ENCODE data around the gene FAM163A. TPM values are rescaled to one million over a fixed set of nuclear protein-coding genes. Genes with fewer than 3 reads are reported as not detected.

FAM163A gene
- total and polyA plus RNA-seq, 2 donors (not counting 1 experiment from before 2014, with no cell fraction given) = not detected

DNA sequence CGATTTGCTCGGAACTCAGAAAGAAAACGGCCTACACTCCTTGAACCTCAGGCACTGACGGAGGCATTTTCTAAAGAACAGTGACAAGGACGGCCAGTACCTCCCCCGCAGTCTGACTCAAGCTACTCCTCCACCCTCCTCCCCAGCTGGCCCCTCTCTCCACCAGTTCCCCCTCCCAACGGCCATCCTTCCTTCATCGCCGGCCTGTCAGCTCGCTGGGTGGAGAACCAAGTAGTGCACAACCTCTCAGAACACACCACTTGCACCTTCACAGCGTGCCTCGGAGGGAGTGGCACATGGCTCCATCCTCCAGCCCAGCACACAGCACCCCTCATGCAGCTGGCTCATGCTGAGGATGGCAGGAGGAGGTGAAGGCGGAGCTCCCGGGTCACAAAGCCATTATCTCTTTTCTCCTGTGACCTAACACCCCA, 75.7 kb downstream of the FAM163A start:
- TF ChIP-seq EZH2 (IDR thresholded peaks at IDR 0.05; ENCODE audit: low read length, missing control alignments) = no peak
- TF ChIP-seq, protein P1, sequence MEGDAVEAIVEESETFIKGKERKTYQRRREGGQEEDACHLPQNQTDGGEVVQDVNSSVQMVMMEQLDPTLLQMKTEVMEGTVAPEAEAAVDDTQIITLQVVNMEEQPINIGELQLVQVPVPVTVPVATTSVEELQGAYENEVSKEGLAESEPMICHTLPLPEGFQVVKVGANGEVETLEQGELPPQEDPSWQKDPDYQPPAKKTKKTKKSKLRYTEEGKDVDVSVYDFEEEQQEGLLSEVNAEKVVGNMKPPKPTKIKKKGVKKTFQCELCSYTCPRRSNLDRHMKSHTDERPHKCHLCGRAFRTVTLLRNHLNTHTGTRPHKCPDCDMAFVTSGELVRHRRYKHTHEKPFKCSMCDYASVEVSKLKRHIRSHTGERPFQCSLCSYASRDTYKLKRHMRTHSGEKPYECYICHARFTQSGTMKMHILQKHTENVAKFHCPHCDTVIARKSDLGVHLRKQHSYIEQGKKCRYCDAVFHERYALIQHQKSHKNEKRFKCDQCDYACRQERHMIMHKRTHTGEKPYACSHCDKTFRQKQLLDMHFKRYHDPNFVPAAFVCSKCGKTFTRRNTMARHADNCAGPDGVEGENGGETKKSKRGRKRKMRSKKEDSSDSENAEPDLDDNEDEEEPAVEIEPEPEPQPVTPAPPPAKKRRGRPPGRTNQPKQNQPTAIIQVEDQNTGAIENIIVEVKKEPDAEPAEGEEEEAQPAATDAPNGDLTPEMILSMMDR (conservative IDR thresholded peaks at IDR 0.05 in 1 of 2, IDR thresholded peaks at IDR 0.05 in 1 of 2; ENCODE audit: low read depth in 1 of 2, low read length in 2 of 2) = no peak
- Histone ChIP-seq H4K20me1 (ENCODE audit: control insufficient read depth, extremely low read depth, insufficient read depth, low read length) (no peaks in the 10 kb centered on the region), H3K36me3 (ENCODE audit: control insufficient read depth, insufficient read depth, low read length) (no peaks in the 10 kb centered on the region), H3K79me2 (ENCODE audit: control insufficient read depth, insufficient read depth, low read length) (no peaks in the 10 kb centered on the region), H3K4me1 (ENCODE audit: control insufficient read depth, extremely low read depth, insufficient read depth, low read length) (peaks cover 18% of the 10 kb centered on the region), H3K27me3 (ENCODE audit: control insufficient read depth, insufficient read depth, low read length) (no peaks in the 10 kb centered on the region), H3K9me3 (ENCODE audit: control insufficient read depth, insufficient read depth, low read depth, low read length) (no peaks in the 10 kb centered on the region), H2AFZ (ENCODE audit: low read length) (no peak overlapping the region), H3K27ac (ENCODE audit: insufficient read depth, low read length) (no peak overlapping the region), H3K4me2 (ENCODE audit: extremely low read depth, insufficient read depth, low read length) (no peak overlapping the region), H3K9ac (ENCODE audit: insufficient read depth, low read length) (no peak overlapping the region), H3K4me3 (replicated peaks in 1 of 4; ENCODE audit: control extremely low read depth in 1 of 4, insufficient read depth in 1 of 4, low read depth in 3 of 4, low read length in 4 of 4) (no peak overlapping the region)
- DNase-seq (ENCODE audit: low read depth in 2 of 2) = peak in 1 of 2 donors; percentile 10

DNA sequence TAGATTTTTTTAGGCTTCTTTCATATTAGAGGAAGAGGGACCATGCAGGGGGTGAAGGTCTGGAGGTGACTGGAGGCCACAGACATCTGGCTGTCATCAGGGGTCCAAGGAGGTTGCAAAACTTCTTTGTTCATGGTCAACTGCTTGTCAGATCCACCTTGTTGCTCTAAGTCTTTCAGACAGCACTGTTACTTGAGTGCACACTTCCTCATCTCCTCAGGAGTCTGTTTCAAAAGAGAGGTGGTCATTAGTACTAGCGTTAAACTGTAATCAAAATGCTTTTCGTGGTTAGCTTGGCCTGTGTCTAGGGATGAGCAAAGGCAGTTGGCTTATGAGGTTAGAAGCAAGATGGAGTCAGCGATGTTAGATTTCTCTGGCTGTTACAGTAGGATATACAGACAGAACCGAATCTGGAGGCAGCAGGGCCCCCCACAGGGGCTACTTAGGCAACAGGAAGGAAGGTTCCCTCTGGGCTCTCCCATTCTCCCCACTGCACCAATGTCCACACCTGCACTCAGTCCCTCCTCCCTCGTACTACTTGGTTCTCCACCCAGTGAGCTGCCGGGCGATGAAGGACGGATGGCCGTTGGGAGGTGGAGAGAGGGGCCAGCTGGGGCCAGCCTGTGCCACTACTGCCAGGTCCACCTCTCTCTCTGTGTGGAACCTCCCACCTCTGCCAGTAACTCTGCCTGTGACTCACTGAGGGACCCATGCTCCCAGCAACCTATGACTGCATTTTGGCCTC, 77.3 kb downstream of the FAM163A start:
- H3K9me3 ChIP-seq (ENCODE audit: control insufficient read depth, insufficient read depth, low read depth, low read length) = no peaks in the 10 kb centered on the region
- no peak overlapping the region for H3K9ac ChIP-seq (ENCODE audit: insufficient read depth, low read length)
- H3K4me3 ChIP-seq (replicated peaks in 1 of 4; ENCODE audit: control extremely low read depth in 1 of 4, insufficient read depth in 1 of 4, low read depth in 3 of 4, low read length in 4 of 4) = no peak overlapping the region
- peaks cover 15% of the 10 kb centered on the region for H3K4me1 ChIP-seq (ENCODE audit: control insufficient read depth, extremely low read depth, insufficient read depth, low read length)
- no peaks in the 10 kb centered on the region for H4K20me1 ChIP-seq (ENCODE audit: control insufficient read depth, extremely low read depth, insufficient read depth, low read length)
- no peaks in the 10 kb centered on the region for H3K27me3 ChIP-seq (ENCODE audit: control insufficient read depth, insufficient read depth, low read length)
- no peak overlapping the region for H3K27ac ChIP-seq (ENCODE audit: insufficient read depth, low read length)
- TF ChIP-seq, protein P1 (conservative IDR thresholded peaks at IDR 0.05 in 1 of 2, IDR thresholded peaks at IDR 0.05 in 1 of 2; ENCODE audit: low read depth in 1 of 2, low read length in 2 of 2) = no peak
- TF ChIP-seq EZH2 (IDR thresholded peaks at IDR 0.05; ENCODE audit: low read length, missing control alignments) = no peak
- H2AFZ ChIP-seq (ENCODE audit: low read length) = no peak overlapping the region
- no peak for DNase-seq (ENCODE audit: low read depth in 2 of 2)
- no peaks in the 10 kb centered on the region for H3K36me3 ChIP-seq (ENCODE audit: control insufficient read depth, insufficient read depth, low read length)
- no peak overlapping the region for H3K4me2 ChIP-seq (ENCODE audit: extremely low read depth, insufficient read depth, low read length)
- no peaks in the 10 kb centered on the region for H3K79me2 ChIP-seq (ENCODE audit: control insufficient read depth, insufficient read depth, low read length)

DNA sequence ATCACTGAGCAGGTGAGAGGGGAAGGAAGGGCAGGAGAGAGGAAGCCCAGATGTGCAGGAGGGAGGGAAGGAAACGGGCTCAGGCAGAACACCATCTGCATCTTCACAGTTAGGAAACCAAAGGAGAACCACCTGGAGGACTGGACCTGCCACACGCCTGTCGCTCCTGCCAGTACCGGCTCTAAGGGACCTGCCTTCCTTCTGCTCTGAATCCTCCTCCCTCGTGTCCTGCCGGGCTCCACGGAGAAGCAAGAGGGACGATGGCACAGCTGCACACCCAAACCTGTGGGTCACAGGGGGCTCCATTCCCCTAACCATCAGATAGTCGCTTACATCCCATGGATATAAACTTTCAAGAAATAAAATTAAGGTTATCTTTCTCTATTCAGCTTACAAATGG, 78.4 kb downstream of the FAM163A start:
- no peak for TF ChIP-seq EZH2 (IDR thresholded peaks at IDR 0.05; ENCODE audit: low read length, missing control alignments)
- peaks cover 12% of the 10 kb centered on the region for H3K4me1 ChIP-seq (ENCODE audit: control insufficient read depth, extremely low read depth, insufficient read depth, low read length)
- no peak overlapping the region for H3K4me2 ChIP-seq (ENCODE audit: extremely low read depth, insufficient read depth, low read length)
- H3K4me3 ChIP-seq (replicated peaks in 1 of 4; ENCODE audit: control extremely low read depth in 1 of 4, insufficient read depth in 1 of 4, low read depth in 3 of 4, low read length in 4 of 4) = no peak overlapping the region
- H3K79me2 ChIP-seq (ENCODE audit: control insufficient read depth, insufficient read depth, low read length) = no peaks in the 10 kb centered on the region
- DNase-seq (ENCODE audit: low read depth in 2 of 2) = no peak
- H3K9me3 ChIP-seq (ENCODE audit: control insufficient read depth, insufficient read depth, low read depth, low read length) = no peaks in the 10 kb centered on the region
- no peaks in the 10 kb centered on the region for H3K36me3 ChIP-seq (ENCODE audit: control insufficient read depth, insufficient read depth, low read length)
- H3K27ac ChIP-seq (ENCODE audit: insufficient read depth, low read length) = no peak overlapping the region
- no peak overlapping the region for H2AFZ ChIP-seq (ENCODE audit: low read length)
- H3K9ac ChIP-seq (ENCODE audit: insufficient read depth, low read length) = no peak overlapping the region
- no peaks in the 10 kb centered on the region for H3K27me3 ChIP-seq (ENCODE audit: control insufficient read depth, insufficient read depth, low read length)
- no peaks in the 10 kb centered on the region for H4K20me1 ChIP-seq (ENCODE audit: control insufficient read depth, extremely low read depth, insufficient read depth, low read length)

All from fibroblast of lung (primary cell).